ENCODE results near the gene HMGN1. TPM values are rescaled to one million over a fixed set of nuclear protein-coding genes. Genes with fewer than 3 reads are reported as not detected.
"Not testable (repeated sequence)": the region's sequence is repeated elsewhere in the genome, so short reads cannot be mapped to it uniquely, and the experiment has no call there.

Gene HMGN1
- total RNA-seq, 1 donor from 2014 or later, result 88.1 TPM

DNA sequence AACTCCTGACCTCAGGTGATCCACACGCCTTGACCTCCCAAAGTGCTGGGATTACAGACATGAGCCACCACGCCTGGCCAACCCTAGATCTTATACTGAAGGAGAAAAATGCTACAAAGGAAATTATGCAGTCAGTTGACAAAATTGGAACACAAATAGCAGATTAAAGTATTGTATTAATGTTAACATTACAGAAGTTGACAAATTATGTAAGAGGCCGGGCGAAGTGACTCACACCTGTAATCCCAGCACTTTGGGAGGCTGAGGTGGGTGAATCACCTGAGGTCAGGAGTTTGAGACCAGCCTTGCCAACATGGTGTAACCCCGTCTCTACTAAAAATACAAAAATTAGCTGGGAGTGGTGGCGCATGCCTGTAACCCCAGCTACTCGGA is 21.0 kb upstream of the HMGN1 start:
- not testable (repeated sequence) for DNase-seq (ENCODE audit: low spot score)

DNA sequence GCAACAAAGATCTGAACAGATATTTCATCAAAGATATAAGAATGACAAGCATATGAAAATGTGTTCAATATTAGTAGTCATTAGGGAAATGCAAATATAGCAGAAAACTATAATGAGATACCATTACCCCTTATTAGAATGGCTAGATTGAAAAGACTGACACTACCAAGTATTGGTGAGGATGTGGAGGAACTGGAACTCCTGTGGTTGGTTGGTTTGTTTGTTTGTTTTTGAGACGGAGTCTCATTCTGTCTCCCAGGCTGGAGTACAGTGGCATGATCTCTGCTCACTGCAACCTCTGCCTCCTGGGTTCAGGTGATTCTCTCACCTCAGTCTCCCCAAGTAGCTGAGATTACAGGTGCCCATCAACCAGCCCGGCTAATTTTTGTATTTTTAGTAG is 18.9 kb upstream of the HMGN1 start:
- no peak for DNase-seq (ENCODE audit: low spot score)

GRCh38 chr21:39366563-39366962 is 17.7 kb upstream of the HMGN1 start:
- DNase-seq (ENCODE audit: low spot score), result no peak

- no peak for DNase-seq (ENCODE audit: low spot score)
Observed at GRCh38 chr21:39364949-39365348, 16.1 kb upstream of the HMGN1 start.

DNA sequence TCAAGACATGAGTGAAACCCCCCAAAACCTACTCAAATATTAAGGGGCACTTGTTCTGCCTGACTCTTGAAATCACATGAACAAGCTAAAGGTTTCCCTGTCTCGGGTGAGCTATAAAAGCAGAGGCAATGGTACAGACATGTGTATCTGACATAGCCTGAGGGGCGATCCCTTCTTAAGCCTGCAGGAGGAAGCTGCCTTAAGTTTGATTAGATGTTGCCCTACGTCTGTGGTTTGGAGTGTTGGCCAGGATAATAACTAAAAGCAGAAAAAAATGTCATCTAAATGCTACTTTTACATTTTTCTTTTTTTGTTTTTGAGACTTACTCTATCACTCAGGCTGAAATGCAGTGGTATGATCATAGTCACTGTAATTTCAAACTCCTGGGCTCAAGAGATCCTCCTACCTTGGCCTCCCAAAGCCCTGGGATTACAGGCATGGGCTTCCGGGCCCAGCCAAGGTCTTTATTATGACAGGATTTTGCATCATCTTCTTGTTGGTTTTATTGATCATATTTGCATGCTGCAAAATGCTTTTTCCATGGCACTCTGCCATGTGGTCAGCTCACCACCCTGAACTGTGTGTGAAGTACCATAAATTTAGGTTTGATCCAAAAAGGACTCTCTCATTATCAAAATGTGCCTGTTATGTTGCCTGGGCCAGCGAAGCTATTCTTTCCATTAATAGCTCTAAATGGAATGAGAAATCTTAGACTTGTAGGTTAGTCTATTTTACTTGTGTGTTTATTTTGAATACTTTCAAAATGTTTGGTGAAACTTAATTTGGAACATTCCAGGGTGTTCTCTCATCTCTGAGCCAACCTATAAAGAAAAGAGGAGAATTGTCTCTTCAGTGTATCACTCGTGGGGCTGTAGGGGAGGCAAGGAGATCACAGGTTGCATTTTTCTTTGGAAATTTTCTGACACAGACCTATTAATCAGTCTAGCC is 15.0 kb upstream of the HMGN1 start:
- no peak for DNase-seq (ENCODE audit: low spot score)

DNA sequence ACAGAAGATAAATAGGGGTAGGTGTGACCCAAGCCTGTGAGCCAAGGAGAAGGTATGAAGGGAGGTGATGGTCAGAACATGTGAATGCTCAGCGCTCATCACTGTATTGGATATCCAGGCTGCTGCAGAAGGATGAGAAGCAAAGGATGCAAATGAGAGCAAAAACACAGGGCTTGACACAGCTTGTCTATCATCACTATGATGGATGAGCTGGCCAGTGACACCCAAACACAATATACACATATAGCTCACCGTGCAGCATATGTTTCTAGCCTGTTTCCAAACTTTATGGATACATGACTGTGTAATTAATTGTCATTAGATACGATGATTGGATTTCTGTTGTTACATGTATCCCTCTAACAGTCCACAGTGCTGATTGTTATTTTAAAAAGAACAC is 13.8 kb upstream of the HMGN1 start:
- DNase-seq (ENCODE audit: low spot score), result no peak

DNA sequence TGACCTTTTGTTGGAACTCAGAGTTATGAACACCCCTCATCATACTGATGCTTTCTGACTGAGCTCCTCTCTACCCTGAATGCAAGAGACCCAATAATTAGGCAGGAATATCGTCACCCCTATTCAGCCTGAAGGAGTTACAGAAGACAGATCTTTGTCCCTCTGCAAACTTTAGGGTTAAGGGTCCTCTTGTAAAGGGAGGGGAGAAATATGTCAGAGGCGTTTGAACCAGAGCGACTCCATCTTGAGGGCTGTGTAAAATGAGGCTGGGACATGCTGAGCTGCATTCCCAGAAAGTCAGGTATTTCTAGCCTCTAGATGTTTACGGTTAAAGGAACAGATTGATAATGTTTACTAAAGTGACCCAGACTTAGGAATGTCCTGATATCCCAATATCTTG is 10.5 kb upstream of the HMGN1 start:
- DNase-seq (ENCODE audit: low spot score), result no peak

DNA sequence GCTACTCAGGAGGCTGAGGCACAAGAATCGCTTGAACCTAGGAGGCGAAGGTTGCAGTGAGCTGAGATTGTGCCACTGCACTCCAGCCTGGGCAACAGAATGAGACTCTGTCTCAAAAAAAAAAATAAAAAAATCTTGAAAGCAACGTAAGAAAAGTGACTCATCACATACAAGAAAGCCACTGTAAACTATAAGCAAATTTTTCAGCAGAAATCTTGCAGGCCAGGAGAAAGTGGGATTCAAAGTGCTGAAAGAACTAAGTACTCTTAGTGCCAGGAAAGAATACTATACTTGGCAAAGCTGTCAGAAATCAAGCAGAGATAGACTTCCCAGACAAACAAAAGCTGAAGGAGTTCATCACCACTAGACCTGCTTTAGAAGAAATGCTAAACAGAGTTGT is 4.4 kb upstream of the HMGN1 start:
- no peak for DNase-seq (ENCODE audit: low spot score)

DNA sequence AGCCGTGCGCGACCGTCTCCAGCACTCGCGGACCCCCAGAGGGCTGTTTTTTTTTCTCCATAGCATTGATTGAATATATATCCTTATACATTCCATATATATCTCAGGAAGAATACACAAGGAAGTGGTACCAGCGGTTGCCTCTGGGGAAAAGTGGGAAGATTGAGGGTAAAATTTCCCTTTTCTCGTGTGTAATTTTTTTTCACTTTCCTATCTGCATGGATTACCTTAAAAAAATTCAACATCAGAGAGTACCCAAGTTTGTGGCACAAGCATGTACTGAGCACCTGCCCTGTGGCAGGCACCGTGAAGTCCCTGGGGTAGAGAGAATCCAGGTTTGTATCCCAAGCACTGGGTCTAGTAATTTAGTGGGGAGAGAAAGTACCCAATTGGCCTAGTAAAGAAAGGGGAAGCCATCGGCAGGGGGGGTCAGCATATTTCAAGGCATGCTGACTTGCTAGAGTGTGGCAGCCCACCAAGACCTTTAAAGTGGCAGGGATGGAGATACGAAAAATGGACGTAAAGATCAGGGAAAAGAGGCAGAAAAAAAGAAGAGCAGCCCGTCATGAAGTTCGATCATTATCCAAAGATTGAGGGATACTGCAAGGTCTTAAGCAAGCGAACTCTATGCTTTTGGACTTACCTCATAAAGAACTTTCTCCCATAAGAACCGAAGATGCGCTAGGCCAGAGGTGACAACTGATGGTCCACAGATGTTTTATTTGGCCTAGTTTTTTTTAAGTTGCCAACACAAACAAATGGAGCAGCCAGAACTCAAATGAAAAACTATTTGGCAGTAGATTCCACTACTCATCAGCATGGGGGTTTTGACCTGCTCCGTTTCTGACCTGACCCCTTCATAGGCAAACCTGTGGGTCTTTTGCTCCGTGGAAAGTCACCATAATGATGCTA is 1.5 kb upstream of the HMGN1 start:
- DNase-seq (ENCODE audit: low spot score), result no peak

- peak; percentile 97 for DNase-seq (ENCODE audit: low spot score)
Observed at GRCh38 chr21:39349211-39350093, 564 bp upstream of the HMGN1 start.

DNA sequence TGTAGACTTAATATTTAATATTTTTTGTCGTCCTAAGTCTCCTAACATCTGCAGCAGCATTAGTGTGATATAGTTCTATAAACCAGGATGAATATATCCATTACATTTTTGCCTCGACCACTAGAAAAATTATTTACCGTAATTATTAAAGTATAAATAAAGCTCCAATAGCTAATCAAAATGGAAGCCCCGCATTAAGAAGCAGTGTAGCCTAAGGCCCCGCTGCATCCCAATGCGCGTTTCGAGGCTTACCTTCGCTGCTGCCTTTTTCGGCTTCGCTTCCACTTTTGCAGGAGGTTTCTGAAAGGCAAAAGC is 891 bp downstream of the HMGN1 start:
- no peak for DNase-seq (ENCODE audit: low spot score)

- no peak for DNase-seq (ENCODE audit: low spot score)
Observed at GRCh38 chr21:39347537-39347936, 1.4 kb downstream of the HMGN1 start.

GRCh38 chr21:39346671-39347331 is 2.1 kb downstream of the HMGN1 start:
- no peak for DNase-seq (ENCODE audit: low spot score)

DNA sequence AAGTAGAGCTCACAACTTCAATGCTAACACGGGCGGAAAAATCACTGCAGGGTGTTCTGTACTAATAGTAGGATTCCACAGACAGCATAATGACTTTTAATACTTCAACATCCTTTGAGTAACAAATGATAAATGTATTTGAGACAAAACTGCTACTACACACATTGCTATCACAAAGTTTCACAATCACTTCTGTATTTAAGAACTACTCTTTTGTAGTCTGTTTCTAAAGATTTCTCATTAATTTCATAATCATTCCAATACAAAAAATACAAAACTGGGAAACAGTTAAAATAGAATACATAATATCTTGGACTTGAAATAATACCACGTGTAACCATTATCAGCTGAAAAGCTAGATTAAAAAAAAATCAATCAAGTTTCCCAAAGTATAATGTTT is 2.7 kb downstream of the HMGN1 start:
- DNase-seq (ENCODE audit: low spot score), result no peak

DNA sequence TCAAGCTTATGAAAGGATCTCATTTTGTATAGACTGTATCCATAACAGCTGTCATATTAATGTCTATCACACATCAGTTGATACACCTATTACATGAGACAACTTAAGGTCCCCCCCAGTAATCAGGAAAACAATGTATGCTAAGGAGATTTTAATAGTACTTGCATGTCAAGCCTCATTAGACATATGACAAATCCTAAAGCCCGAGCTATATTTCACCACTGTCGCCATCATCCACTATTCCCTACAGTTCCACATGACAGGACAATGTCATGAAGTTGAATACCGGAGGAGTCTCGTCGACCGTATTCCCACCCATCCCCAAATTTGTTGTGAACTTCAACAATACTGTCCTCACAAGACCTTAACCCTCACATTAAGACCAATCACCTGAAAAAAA is 3.4 kb downstream of the HMGN1 start:
- DNase-seq (ENCODE audit: low spot score), result no peak

- DNase-seq (ENCODE audit: low spot score), result no peak
Observed at GRCh38 chr21:39344848-39345247, 4.0 kb downstream of the HMGN1 start.

DNA sequence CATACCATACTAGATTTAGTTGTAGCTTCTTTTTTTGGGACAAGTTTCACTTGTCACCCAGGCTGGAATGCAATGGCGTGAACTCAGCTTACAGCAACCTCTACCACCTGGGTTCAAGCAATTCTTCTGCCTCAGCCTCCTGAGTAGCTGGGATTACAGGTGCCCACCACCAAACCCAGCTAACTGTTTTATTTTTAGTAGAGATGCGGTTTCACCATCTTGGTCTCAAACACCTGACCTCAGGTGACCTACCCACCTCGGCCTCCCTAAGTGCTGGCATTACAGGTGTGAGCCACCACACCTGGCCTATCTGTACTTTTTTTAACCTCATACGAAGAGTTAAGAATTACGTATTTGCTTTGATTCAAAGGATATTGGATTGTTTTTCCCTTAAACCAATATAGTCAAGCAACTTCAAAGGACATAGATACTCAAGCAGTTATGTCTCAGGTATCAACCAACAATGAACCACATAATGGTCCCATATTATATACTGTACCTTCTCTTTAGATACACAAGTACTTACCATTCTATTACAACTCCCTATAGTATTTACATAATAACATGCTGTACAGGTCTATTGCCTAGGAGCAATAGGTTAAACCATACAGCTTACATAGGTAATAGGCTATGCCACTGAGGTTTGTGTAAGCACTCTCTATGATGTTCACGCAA is 7.5 kb downstream of the HMGN1 start:
- DNase-seq (ENCODE audit: low spot score), result no peak

- no peak for DNase-seq (ENCODE audit: low spot score)
Observed at GRCh38 chr21:39340687-39341086, 8.2 kb downstream of the HMGN1 start.

DNA sequence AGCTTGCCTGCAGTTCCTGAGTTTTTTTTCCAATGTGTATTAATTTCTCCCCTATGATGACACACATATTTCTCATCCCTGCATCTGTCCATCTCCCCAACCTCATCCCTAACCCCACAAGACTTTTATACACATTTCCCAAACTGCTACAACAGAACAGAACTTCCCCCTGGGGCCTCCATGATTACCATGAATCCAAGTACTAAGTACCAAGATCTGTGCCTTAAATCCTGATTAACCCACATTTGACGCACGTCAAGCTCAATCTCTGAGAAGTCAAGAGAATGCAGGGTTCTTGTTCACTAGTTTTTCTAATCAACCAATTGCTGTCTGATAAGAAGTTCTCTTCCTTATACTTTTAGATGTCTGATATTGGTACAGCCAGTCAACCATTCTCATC is 9.7 kb downstream of the HMGN1 start:
- no peak for DNase-seq (ENCODE audit: low spot score)

GRCh38 chr21:39336457-39337008 is 12.4 kb downstream of the HMGN1 start:
- no peak for DNase-seq (ENCODE audit: low spot score)

All from mesenteric fat pad (tissue), 1 donor.